Spleen (tissue), 13 donors: ENCODE measurements around the gene DDX52. TPM values are rescaled to one million over a fixed set of nuclear protein-coding genes. Genes with fewer than 3 reads are reported as not detected.

Source experiments
- DNase-seq: peaks from one replicate; pipeline ENCODE4 v3.0.0-alpha.2; 2020
- H3K27ac ChIP-seq, 8 donors: fragments of 200-600 bp; sonication (generic) in 7 of 8; 1 replicate in 4 of 8; 2 replicates in 4 of 8; pipeline versions ENCODE4 v1.5.0 to v1.8.0; 2016 to 2021; ENCODE audit warnings: inconsistent platforms in 4 of 8, mild to moderate bottlenecking in 4 of 8, moderate library complexity in 1 of 8
- H3K27me3 ChIP-seq, 7 donors: fragments of 200-600 bp; sonication (generic) in 6 of 7; replicated peaks in 1 of 7; 1 replicate in 4 of 7; 2 replicates in 3 of 7; pipeline versions ENCODE4 v1.5.0 to v1.8.0; 2016 to 2021; ENCODE audit warnings: inconsistent platforms in 3 of 7, mild to moderate bottlenecking in 1 of 7
- H3K36me3 ChIP-seq, 6 donors: fragments of 200-600 bp; sonication (generic) in 5 of 6; 1 replicate in 4 of 6; 2 replicates in 2 of 6; pipeline versions ENCODE4 v1.5.0 to v1.8.0; 2016 to 2021; ENCODE audit warnings: inconsistent platforms in 2 of 6
- H3K4me1 ChIP-seq, 6 donors: fragments of 200-600 bp; sonication (generic) in 5 of 6; 1 replicate in 3 of 6; 2 replicates in 3 of 6; pipeline versions ENCODE4 v1.5.0 to v1.8.0; 2016 to 2021; ENCODE audit warnings: inconsistent platforms in 3 of 6
- H3K4me3 ChIP-seq, 8 donors: fragments of 200-600 bp; sonication (generic) in 7 of 8; 1 replicate in 4 of 8; 2 replicates in 4 of 8; pipeline versions ENCODE4 v1.5.0 to v1.8.0; 2016 to 2021; ENCODE audit warnings: inconsistent platforms in 4 of 8, mild to moderate bottlenecking in 4 of 8, moderate library complexity in 2 of 8
- H3K9me3 ChIP-seq, 8 donors: fragments of 200-600 bp; sonication (generic) in 7 of 8; 1 replicate in 4 of 8; 2 replicates in 4 of 8; pipeline versions ENCODE4 v1.5.0 to v1.8.0; 2016 to 2021; ENCODE audit warnings: inconsistent platforms in 4 of 8
- POLR2A ChIP-seq, 3 donors: fragments of 450-650 bp; IDR thresholded peaks; one replicate each; pipeline ENCODE4 v1.5.1; 2017; ENCODE audit warnings: antibody characterized with exemption in 3 of 3, mild to moderate bottlenecking in 1 of 3
- POLR2AphosphoS5 ChIP-seq, 3 donors: sonication (generic); formaldehyde crosslinking; IDR thresholded peaks; one replicate each; pipeline ENCODE4 v1.5.1; 2017; ENCODE audit warnings: antibody characterized with exemption in 3 of 3
- WGBS, 5 donors: extraction: QIAGEN DNeasy Blood & Tissue Kit in 3 of 5; methylation state at CpG; one replicate each; pipeline versions ENCODE4 v1.1.5 to v1.1.7; 2013 to 2018; 5-methylcytosine and 5-hydroxymethylcytosine counted together
- intact Hi-C: fragments of 100-400 bp; cut with DNase I; formaldehyde crosslinking; loops from one replicate; pipeline ENCODE4 v1.15.0; 2023; ENCODE audit warnings: low total_unique reads
- long read RNA-seq, 2 donors: transcript quantifications; one replicate each; lab custom pipeline, GENCODE V29; 2026
- polyA plus RNA-seq, 3 donors: library from polyadenylated mRNA; stranded (reverse); fragments of 200-250 nt; gene quantifications; one replicate each; pipeline ENCODE4 v1.2.1, GENCODE V29; 2013
- total RNA-seq, 7 donors: library from RNA; depleted of rRNA in 3 of 7; stranded (reverse); fragments of >200 nt in 3 of 7; fragmentation: NEBNext Ultra II Directional in 4 of 7; extraction: Animal tissue kit (Norgen Biotek cat#: 25700) in 4 of 7; gene quantifications; one replicate each; pipeline versions ENCODE4 v1.1.0 to v1.2.1, GENCODE V29; 2016 to 2021
- TF ChIP-seq, protein P1 (sequence below), 11 experiments: fragments of 200-600 bp in 7 of 11; fragments of 450-650 bp in 4 of 11; sonication (generic) in 4 of 11; IDR thresholded peaks in 8 of 11; conservative IDR thresholded peaks in 3 of 11; 1 replicate in 7 of 11; 2 replicates in 4 of 11; pipeline versions ENCODE4 v1.4.0 to v1.8.0; 2016 to 2021; ENCODE audit warnings: antibody characterized with exemption in 11 of 11, inconsistent platforms in 4 of 11, mild to moderate bottlenecking in 1 of 11
- donor health status: healthy with polysubstance abuse.
- donor health status: DM: no; HTN: no; CAD: no; lungs with moderate emphysema.
- donor health status: DM: no; HTN: no; CAD: no.
- donor health status: Bipolar disorder and iron deficiency.
- donor health status: healthy.
- donor health status: DM: no; HTN: no; CAD: no.
- donor health status: DM: yes; HTN: yes; CAD: no.

The DDX52 gene
- 10 to 100 TPM; 18.2 to 28.1 (median 20.9) TPM for total RNA-seq
- 10 to 100 TPM in 1 of 3 donors, 1 to 10 TPM in 2; 7.8 to 11.1 (median 8.3) TPM for polyA plus RNA-seq
- long read RNA-seq, donor 1, full-length matches to known transcripts = 1 of 1 reads
- long read RNA-seq, donor 1, partial matches to known transcripts = 0 of 1 reads
- long read RNA-seq, donor 1, other reads (novel, unspliced or antisense) = 0 of 1 reads
- long read RNA-seq, donor 2, full-length matches to known transcripts = 4 of 13 reads
- long read RNA-seq, donor 2, partial matches to known transcripts = 9 of 13 reads
- long read RNA-seq, donor 2, other reads (novel, unspliced or antisense) = 0 of 13 reads

GRCh38 chr17:37643118-37643766 is at the start of gene DDX52:
TSS of gene DDX52 (minus strand) at chr17:37643446. CDS start at chr17:37643420, 26 bp downstream.
- TF ChIP-seq POLR2A (IDR thresholded peaks at IDR 0.05) (no peak), POLR2AphosphoS5 (IDR thresholded peaks at IDR 0.05) (peak; percentile 89 to 91 (median 89))
- TF ChIP-seq, protein P1, sequence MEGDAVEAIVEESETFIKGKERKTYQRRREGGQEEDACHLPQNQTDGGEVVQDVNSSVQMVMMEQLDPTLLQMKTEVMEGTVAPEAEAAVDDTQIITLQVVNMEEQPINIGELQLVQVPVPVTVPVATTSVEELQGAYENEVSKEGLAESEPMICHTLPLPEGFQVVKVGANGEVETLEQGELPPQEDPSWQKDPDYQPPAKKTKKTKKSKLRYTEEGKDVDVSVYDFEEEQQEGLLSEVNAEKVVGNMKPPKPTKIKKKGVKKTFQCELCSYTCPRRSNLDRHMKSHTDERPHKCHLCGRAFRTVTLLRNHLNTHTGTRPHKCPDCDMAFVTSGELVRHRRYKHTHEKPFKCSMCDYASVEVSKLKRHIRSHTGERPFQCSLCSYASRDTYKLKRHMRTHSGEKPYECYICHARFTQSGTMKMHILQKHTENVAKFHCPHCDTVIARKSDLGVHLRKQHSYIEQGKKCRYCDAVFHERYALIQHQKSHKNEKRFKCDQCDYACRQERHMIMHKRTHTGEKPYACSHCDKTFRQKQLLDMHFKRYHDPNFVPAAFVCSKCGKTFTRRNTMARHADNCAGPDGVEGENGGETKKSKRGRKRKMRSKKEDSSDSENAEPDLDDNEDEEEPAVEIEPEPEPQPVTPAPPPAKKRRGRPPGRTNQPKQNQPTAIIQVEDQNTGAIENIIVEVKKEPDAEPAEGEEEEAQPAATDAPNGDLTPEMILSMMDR (IDR thresholded peaks at IDR 0.05 in 8 of 11, conservative IDR thresholded peaks at IDR 0.05 in 3 of 11) = peak in 6 of 11 experiments; percentile 27 to 52 (median 33)
- peaks cover 0 to 40% (median 0%) of the 10 kb centered on the region in 7 donors for H3K27me3 ChIP-seq
- H3K4me3 ChIP-seq = peak within 1 kb of the TSS; percentile 52 to 95 (median 78)
- peak; percentile 97 for DNase-seq
- WGBS, 5 donors = 0 to 1% (median 1%) methylated on average over 40 to 43 of the region's 43 CpGs
- H3K9me3 ChIP-seq = no peaks in the 10 kb centered on the region
- H3K36me3 ChIP-seq = peaks cover 0 to 33% (median 25%) of the 10 kb centered on the region in 6 donors
- H3K4me1 ChIP-seq = peaks cover 25 to 58% (median 40%) of the 10 kb centered on the region in 6 donors
- intact Hi-C loops = no loop called here
- H3K27ac ChIP-seq = peak within 1 kb of the TSS; percentile 75 to 91 (median 88)

DNA sequence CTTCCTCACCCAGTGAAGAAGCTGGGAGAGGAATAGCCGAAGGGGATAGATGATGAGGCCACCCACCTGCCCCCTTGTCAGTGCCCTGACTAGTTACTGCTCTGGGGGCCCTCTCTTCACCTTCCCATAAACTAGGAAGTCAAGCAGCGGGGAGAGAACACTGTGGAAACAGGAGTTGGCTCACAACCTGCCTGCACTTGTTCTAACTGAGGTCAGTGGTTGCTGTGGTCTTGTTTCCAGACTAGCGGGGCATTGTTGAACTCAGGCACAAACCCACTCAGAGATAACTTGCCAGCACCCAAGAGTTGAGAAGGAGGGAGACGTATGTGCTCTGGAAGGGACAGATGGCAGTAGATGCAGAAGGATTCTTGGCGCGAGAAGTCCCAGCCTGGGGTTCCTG is 48.6 kb upstream of the DDX52 start:
- TF ChIP-seq POLR2A (IDR thresholded peaks at IDR 0.05) = no peak
- TF ChIP-seq, protein P1 (IDR thresholded peaks at IDR 0.05 in 8 of 11, conservative IDR thresholded peaks at IDR 0.05 in 3 of 11) = no peak
- no peak for TF ChIP-seq POLR2AphosphoS5 (IDR thresholded peaks at IDR 0.05)
- Histone ChIP-seq H3K9me3 (peaks cover 0 to 7% (median 0%) of the 10 kb centered on the region in 8 donors), H3K27me3 (peaks cover 0 to 4% (median 0%) of the 10 kb centered on the region in 7 donors), H3K36me3 (no peaks in the 10 kb centered on the region), H3K4me3 (no peak overlapping the region), H3K4me1 (no peaks in the 10 kb centered on the region), H3K27ac (no peak overlapping the region)
- intact Hi-C loops = no loop called here
- DNase-seq = no peak
- WGBS, 5 donors = 74 to 88% (median 86%) methylated on average over 6 of the region's 6 CpGs

- no peaks in the 10 kb centered on the region for H3K4me1 ChIP-seq
- intact Hi-C loops = no loop called here
- no peak overlapping the region for H3K27ac ChIP-seq
- TF ChIP-seq POLR2AphosphoS5 (IDR thresholded peaks at IDR 0.05) = no peak
- TF ChIP-seq POLR2A (IDR thresholded peaks at IDR 0.05) = no peak
- TF ChIP-seq, protein P1 (IDR thresholded peaks at IDR 0.05 in 8 of 11, conservative IDR thresholded peaks at IDR 0.05 in 3 of 11) = no peak
- H3K36me3 ChIP-seq = no peaks in the 10 kb centered on the region
- H3K9me3 ChIP-seq = no peaks in the 10 kb centered on the region
- DNase-seq = no peak
- 86 to 93% (median 88%) methylated on average over 7 of the region's 7 CpGs for WGBS, 5 donors
- H3K4me3 ChIP-seq = no peak overlapping the region
- H3K27me3 ChIP-seq = no peaks in the 10 kb centered on the region
Observed at GRCh38 chr17:37689317-37689716, 46.1 kb upstream of the DDX52 start.

DNA sequence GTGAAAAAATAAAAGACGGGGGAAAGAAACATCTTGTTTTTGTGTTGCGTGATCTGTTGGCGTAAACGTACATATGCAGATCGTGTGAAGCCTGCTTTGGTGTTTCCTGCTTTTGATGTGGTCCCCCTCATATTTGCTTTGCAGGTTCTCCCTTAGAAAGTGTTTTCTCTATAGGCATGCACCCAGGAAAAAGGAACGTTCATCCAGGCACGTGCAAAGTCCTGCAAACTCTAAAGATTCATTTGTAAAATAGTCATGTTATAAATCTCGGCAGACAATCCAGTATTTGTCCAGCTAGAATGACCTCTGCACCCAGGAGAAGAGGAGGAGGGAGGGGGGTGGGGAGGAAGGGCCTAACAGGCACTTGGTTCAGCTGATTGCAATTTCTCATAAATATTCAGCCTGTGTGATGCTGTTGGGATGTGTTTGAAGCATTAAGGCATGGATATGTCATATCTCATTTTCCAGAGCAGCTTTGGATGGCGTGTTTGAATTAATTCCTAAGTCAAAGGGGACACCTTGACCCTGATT is 40.3 kb upstream of the DDX52 start:
- Histone ChIP-seq H3K4me3 (no peak overlapping the region), H3K36me3 (no peaks in the 10 kb centered on the region), H3K4me1 (no peaks in the 10 kb centered on the region), H3K27me3 (peaks cover 0 to 4% (median 0%) of the 10 kb centered on the region in 7 donors), H3K9me3 (peaks cover 0 to 5% (median 0%) of the 10 kb centered on the region in 8 donors), H3K27ac (no peak overlapping the region)
- 65 to 76% (median 66%) methylated on average over 9 of the region's 9 CpGs for WGBS, 5 donors
- no peak for DNase-seq
- intact Hi-C loops = no loop called here
- TF ChIP-seq POLR2AphosphoS5 (IDR thresholded peaks at IDR 0.05) (no peak), POLR2A (IDR thresholded peaks at IDR 0.05) (no peak)
- TF ChIP-seq, protein P1 (IDR thresholded peaks at IDR 0.05 in 8 of 11, conservative IDR thresholded peaks at IDR 0.05 in 3 of 11) = no peak
